Measurements from ENCODE around the gene MAP3K3. TPM values are rescaled to one million over a fixed set of nuclear protein-coding genes. Genes with fewer than 3 reads are reported as not detected.
"Not testable (repeated sequence)": the region's sequence is repeated elsewhere in the genome, so short reads cannot be mapped to it uniquely, and the experiment has no call there.

MAP3K3 gene
- total RNA-seq, 2 experiments from 2014 or later, result 75.8 to 78.1 TPM

GRCh38 chr17:63716426-63716825 is 94.2 kb downstream of the MAP3K3 start:
- CTCF ChIA-PET, result no interaction called here
- H3K27me3 Mint-ChIP-seq, result no peaks in the 10 kb centered on the region
- POLR2A ChIA-PET, result interaction anchor here (1.6 to 18.5 kb wide), 2 partner anchors 9 to 18 kb away, joined by 9 to 844 read pairs; partner anchors contain the start of gene LIMD2
- H3K4me3 ChIP-seq (ENCODE audit: low read length), result no peak overlapping the region
- no peaks in the 10 kb centered on the region for H3K4me1 Mint-ChIP-seq (ENCODE audit: low read depth)
- ATAC-seq (ENCODE audit: poor library complexity) (no peak), DNase-seq (no peak)
- H3K36me3 ChIP-seq (ENCODE audit: insufficient read depth, low read length), result peaks cover 26% of the 10 kb centered on the region
- H3K9me3 Mint-ChIP-seq, result no peaks in the 10 kb centered on the region
- intact Hi-C loops (cut with DNase I, micrococcal nuclease), result no loop called here
- no peaks in the 10 kb centered on the region for H3K4me1 ChIP-seq (ENCODE audit: insufficient read depth, low read length)
- no peaks in the 10 kb centered on the region for H3K9me3 ChIP-seq (ENCODE audit: control insufficient read depth in 1 of 2, insufficient read depth in 1 of 2, low read length in 2 of 2)
- H3K27ac Mint-ChIP-seq, result no peak overlapping the region
- TF ChIP-seq, protein P1, sequence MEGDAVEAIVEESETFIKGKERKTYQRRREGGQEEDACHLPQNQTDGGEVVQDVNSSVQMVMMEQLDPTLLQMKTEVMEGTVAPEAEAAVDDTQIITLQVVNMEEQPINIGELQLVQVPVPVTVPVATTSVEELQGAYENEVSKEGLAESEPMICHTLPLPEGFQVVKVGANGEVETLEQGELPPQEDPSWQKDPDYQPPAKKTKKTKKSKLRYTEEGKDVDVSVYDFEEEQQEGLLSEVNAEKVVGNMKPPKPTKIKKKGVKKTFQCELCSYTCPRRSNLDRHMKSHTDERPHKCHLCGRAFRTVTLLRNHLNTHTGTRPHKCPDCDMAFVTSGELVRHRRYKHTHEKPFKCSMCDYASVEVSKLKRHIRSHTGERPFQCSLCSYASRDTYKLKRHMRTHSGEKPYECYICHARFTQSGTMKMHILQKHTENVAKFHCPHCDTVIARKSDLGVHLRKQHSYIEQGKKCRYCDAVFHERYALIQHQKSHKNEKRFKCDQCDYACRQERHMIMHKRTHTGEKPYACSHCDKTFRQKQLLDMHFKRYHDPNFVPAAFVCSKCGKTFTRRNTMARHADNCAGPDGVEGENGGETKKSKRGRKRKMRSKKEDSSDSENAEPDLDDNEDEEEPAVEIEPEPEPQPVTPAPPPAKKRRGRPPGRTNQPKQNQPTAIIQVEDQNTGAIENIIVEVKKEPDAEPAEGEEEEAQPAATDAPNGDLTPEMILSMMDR (IDR thresholded peaks at IDR 0.05), result no peak
- peaks cover 28% of the 10 kb centered on the region for H3K36me3 Mint-ChIP-seq (ENCODE audit: low read depth)
- H3K27ac ChIP-seq (ENCODE audit: low read depth in 1 of 2, low read length in 2 of 2), result no peak overlapping the region
- H3K27me3 ChIP-seq (ENCODE audit: control insufficient read depth in 1 of 2, insufficient read depth in 2 of 2, low read length in 2 of 2), result no peaks in the 10 kb centered on the region
- no peak overlapping the region for H3K4me3 Mint-ChIP-seq

GRCh38 chr17:63718988-63719387 is 96.8 kb downstream of the MAP3K3 start:
- Histone ChIP-seq H3K36me3 (ENCODE audit: insufficient read depth, low read length) (peaks cover 30% of the 10 kb centered on the region), H3K4me3 (ENCODE audit: low read length) (no peak overlapping the region), H3K9me3 (ENCODE audit: control insufficient read depth in 1 of 2, insufficient read depth in 1 of 2, low read length in 2 of 2) (no peaks in the 10 kb centered on the region), H3K27me3 (ENCODE audit: control insufficient read depth in 1 of 2, insufficient read depth in 2 of 2, low read length in 2 of 2) (no peaks in the 10 kb centered on the region), H3K4me1 (ENCODE audit: insufficient read depth, low read length) (no peaks in the 10 kb centered on the region), H3K27ac (ENCODE audit: low read depth in 1 of 2, low read length in 2 of 2) (no peak overlapping the region)
- intact Hi-C loops (cut with DNase I, micrococcal nuclease), result no loop called here
- no peak for DNase-seq
- POLR2A ChIA-PET, result interaction anchor here (18.5 kb wide), 1 partner anchor 21 kb away, joined by 844 read pairs; the partner anchor contains the start of gene LIMD2
- TF ChIP-seq, protein P1 (IDR thresholded peaks at IDR 0.05), result no peak
- no peak for ATAC-seq (ENCODE audit: poor library complexity)
- Mint-ChIP-seq H3K36me3 (ENCODE audit: low read depth) (peaks cover 28% of the 10 kb centered on the region), H3K27me3 (no peaks in the 10 kb centered on the region), H3K4me1 (ENCODE audit: low read depth) (no peaks in the 10 kb centered on the region), H3K9me3 (no peaks in the 10 kb centered on the region), H3K27ac (no peak overlapping the region), H3K4me3 (no peak overlapping the region)
- CTCF ChIA-PET, result interaction anchor here (0.6 kb wide), 1 partner anchor 32 kb away, joined by 7 read pairs; no protein-coding TSS in a partner anchor

GRCh38 chr17:63720194-63720593 is 98.0 kb downstream of the MAP3K3 start:
- ATAC-seq (ENCODE audit: poor library complexity); H3K9me3 ChIP-seq (ENCODE audit: control insufficient read depth in 1 of 2, insufficient read depth in 1 of 2, low read length in 2 of 2); intact Hi-C loops (cut with DNase I, micrococcal nuclease); H3K27ac Mint-ChIP-seq; CTCF ChIA-PET; H3K27me3 Mint-ChIP-seq; H3K4me1 ChIP-seq (ENCODE audit: insufficient read depth, low read length); H3K27ac ChIP-seq (ENCODE audit: low read depth in 1 of 2, low read length in 2 of 2); H3K4me1 Mint-ChIP-seq (ENCODE audit: low read depth); DNase-seq; H3K9me3 Mint-ChIP-seq; H3K4me3 ChIP-seq (ENCODE audit: low read length); H3K27me3 ChIP-seq (ENCODE audit: control insufficient read depth in 1 of 2, insufficient read depth in 2 of 2, low read length in 2 of 2); H3K4me3 Mint-ChIP-seq: not testable (repeated sequence)
- POLR2A ChIA-PET, result interaction anchor here (1.0 to 1.2 kb wide), 3 partner anchors 10 to 77 kb away, joined by 3 to 5 read pairs (median 3); partner anchors contain the start of gene DDX42
- H3K36me3 Mint-ChIP-seq (ENCODE audit: low read depth), result peaks cover 20% of the 10 kb centered on the region
- peaks cover 26% of the 10 kb centered on the region for H3K36me3 ChIP-seq (ENCODE audit: insufficient read depth, low read length)

- Mint-ChIP-seq H3K36me3 (ENCODE audit: low read depth) (peaks cover 30% of the 10 kb centered on the region), H3K27ac (no peak overlapping the region), H3K4me1 (ENCODE audit: low read depth) (no peaks in the 10 kb centered on the region), H3K9me3 (no peaks in the 10 kb centered on the region), H3K27me3 (no peaks in the 10 kb centered on the region), H3K4me3 (no peak overlapping the region)
- no peaks in the 10 kb centered on the region for H3K27me3 ChIP-seq (ENCODE audit: control insufficient read depth in 1 of 2, insufficient read depth in 2 of 2, low read length in 2 of 2)
- ChIA-PET POLR2A (interaction anchor here (1.1 to 1.8 kb wide), 3 partner anchors 12 to 25 kb away, joined by 3 to 7 read pairs (median 7); partner anchors contain the start of gene LIMD2), CTCF (interaction anchor here (2.6 kb wide), 1 partner anchor 12 kb away, joined by 9 read pairs; no protein-coding TSS in a partner anchor)
- H3K4me1 ChIP-seq (ENCODE audit: insufficient read depth, low read length), result no peaks in the 10 kb centered on the region
- TF ChIP-seq, protein P1 (IDR thresholded peaks at IDR 0.05), result no peak
- no peaks in the 10 kb centered on the region for H3K9me3 ChIP-seq (ENCODE audit: control insufficient read depth in 1 of 2, insufficient read depth in 1 of 2, low read length in 2 of 2)
- ATAC-seq (ENCODE audit: poor library complexity) (no peak), DNase-seq (no peak)
- intact Hi-C loops (cut with DNase I, micrococcal nuclease), result no loop called here
- H3K4me3 ChIP-seq (ENCODE audit: low read length), result no peak overlapping the region
- H3K27ac ChIP-seq (ENCODE audit: low read depth in 1 of 2, low read length in 2 of 2), result no peak overlapping the region
- H3K36me3 ChIP-seq (ENCODE audit: insufficient read depth, low read length), result peaks cover 29% of the 10 kb centered on the region
Measured at GRCh38 chr17:63722403-63722802, 100.2 kb downstream of the MAP3K3 start.

All from CD4-positive, alpha-beta T cell (primary cell).